Right atrium auricular region (tissue), 2 donors: ENCODE results near the gene KLF16. TPM values are rescaled to one million over a fixed set of nuclear protein-coding genes. Genes with fewer than 3 reads are reported as not detected.
A peak's percentile ranks its signal among the peaks of the same experiment; 100 is the strongest.
"Not testable (repeated sequence)": the region's sequence is repeated elsewhere in the genome, so short reads cannot be mapped to it uniquely, and the experiment has no call there.

Experiments used
- DNase-seq: peaks from one replicate; pipeline ENCODE4 v3.0.0-alpha.2; 2019; ENCODE audit warnings: low spot score
- H3K27ac ChIP-seq, 2 donors: fragments of 200-600 bp; sonication (generic); 1 replicate in 1 of 2; 2 replicates in 1 of 2; pipeline ENCODE4 v1.5.1; 2016 to 2019
- H3K27me3 ChIP-seq, 2 donors: fragments of 200-600 bp; sonication (generic); one replicate each; pipeline versions ENCODE4 v1.5.1 to v1.6.0; 2017 to 2019
- H3K36me3 ChIP-seq: fragments of 200-600 bp; sonication (generic); one replicate; pipeline ENCODE4 v1.5.1; 2016
- H3K4me1 ChIP-seq, 2 donors: fragments of 200-600 bp; sonication (generic); one replicate each; pipeline versions ENCODE4 v1.5.1 to v1.6.0; 2017 to 2019
- H3K4me3 ChIP-seq, 2 donors: fragments of 200-600 bp; sonication (generic); 1 replicate in 1 of 2; 2 replicates in 1 of 2; pipeline ENCODE4 v1.5.1; 2017 to 2019; ENCODE audit warnings: mild to moderate bottlenecking in 1 of 2, moderate library complexity in 1 of 2
- H3K9me3 ChIP-seq, 2 donors: fragments of 200-600 bp; sonication (generic); one replicate each; pipeline ENCODE4 v1.5.1; 2019
- CTCF ChIP-seq, 2 donors: fragments of 200-600 bp; sonication (generic); IDR thresholded peaks; one replicate each; pipeline ENCODE4 v1.5.1; 2019; ENCODE audit warnings: antibody characterized with exemption in 2 of 2
- total RNA-seq, 2 donors: library from RNA; depleted of rRNA; stranded (reverse); fragments of >200 nt; gene quantifications; one replicate each; pipeline ENCODE4 v1.1.0, GENCODE V29; 2016

KLF16 gene
- total RNA-seq, 2 donors from 2014 or later, result 4.4 to 5.6 TPM

- H3K4me3 ChIP-seq, result peak overlapping the region; percentile 92 to 94
Observed at GRCh38 chr19:1882786-1883692, 19.7 kb upstream of the KLF16 start.

DNA sequence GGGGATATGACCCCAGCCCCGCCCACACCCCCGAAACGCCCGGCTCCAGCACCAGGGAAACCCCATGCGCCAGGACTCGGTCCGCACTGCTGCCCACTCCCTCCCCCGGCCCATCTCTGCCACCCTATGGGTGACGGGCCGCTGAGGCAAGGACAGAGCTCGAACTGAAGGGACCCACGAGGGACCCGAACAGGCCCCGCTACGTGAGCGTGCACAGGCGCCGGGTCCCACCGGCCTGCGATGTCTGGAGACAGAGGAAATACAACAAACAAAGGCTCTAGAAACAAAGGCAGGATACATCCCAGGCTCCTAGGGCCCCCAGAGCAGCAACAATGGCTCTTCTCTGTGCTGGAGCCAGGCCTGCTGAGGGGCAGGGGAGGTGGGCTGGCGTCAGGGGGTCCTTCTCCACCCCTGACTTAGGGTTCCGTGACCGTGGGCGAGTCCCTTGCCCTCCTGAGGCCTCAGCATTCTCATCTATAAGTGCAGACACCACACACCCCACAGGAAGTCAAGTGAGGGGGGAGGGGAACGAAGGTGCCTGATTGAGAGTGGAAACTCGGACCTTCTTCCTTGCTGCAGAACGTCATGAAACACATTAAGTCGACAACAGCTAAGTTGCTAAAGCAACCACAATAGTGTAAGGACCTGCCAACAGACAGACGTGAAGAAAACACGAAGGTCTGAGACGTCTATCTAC lies 18.9 kb upstream of the KLF16 start:
- DNase-seq, result no peak
- H3K9me3 ChIP-seq, result no peaks in the 10 kb centered on the region
- H3K27me3 ChIP-seq, result no peaks in the 10 kb centered on the region
- TF ChIP-seq CTCF (IDR thresholded peaks at IDR 0.05), result no peak
- H3K4me3 ChIP-seq, result peak overlapping the region in 1 of 2 donors; percentile 31
- H3K27ac ChIP-seq, result peak overlapping the region; percentile 83 to 90
- H3K4me1 ChIP-seq, result peaks cover 0 to 60% of the 10 kb centered on the region in 2 donors
- H3K36me3 ChIP-seq, result peaks cover 5% of the 10 kb centered on the region

More at GRCh38 chr19:1882786-1883692, 19.7 kb upstream of the KLF16 start:
- Histone ChIP-seq H3K36me3 (peaks cover 5% of the 10 kb centered on the region), H3K27ac (peak overlapping the region; percentile 83 to 90), H3K9me3 (no peaks in the 10 kb centered on the region), H3K27me3 (no peaks in the 10 kb centered on the region), H3K4me1 (peaks cover 0 to 66% of the 10 kb centered on the region in 2 donors)
- no peak for DNase-seq
- TF ChIP-seq CTCF (IDR thresholded peaks at IDR 0.05), result no peak

GRCh38 chr19:1881393-1882088 lies 18.2 kb upstream of the KLF16 start:
- not testable (repeated sequence) for DNase-seq, H3K9me3 ChIP-seq, H3K27me3 ChIP-seq, H3K36me3 ChIP-seq
- H3K4me1 ChIP-seq, result peaks cover 0 to 59% of the 10 kb centered on the region in 2 donors
- peak overlapping the region; percentile 83 to 90 for H3K27ac ChIP-seq
- H3K4me3 ChIP-seq, result peak overlapping the region in 1 of 2 donors; percentile 31

- Histone ChIP-seq H3K4me3 (peak overlapping the region in 1 of 2 donors; percentile 25), H3K36me3 (peaks cover 5% of the 10 kb centered on the region), H3K27me3 (no peaks in the 10 kb centered on the region), H3K4me1 (peaks cover 0 to 62% of the 10 kb centered on the region in 2 donors), H3K27ac (peak overlapping the region; percentile 25 to 42), H3K9me3 (no peaks in the 10 kb centered on the region)
- TF ChIP-seq CTCF (IDR thresholded peaks at IDR 0.05), result no peak
- DNase-seq, result no peak
Observed at GRCh38 chr19:1880611-1881392, 17.4 kb upstream of the KLF16 start.

- not testable (repeated sequence) for H3K27ac ChIP-seq, H3K27me3 ChIP-seq, H3K9me3 ChIP-seq, DNase-seq, H3K36me3 ChIP-seq, H3K4me3 ChIP-seq
- peaks cover 0 to 63% of the 10 kb centered on the region in 2 donors for H3K4me1 ChIP-seq
Observed at GRCh38 chr19:1879982-1880381, 16.6 kb upstream of the KLF16 start.

DNA sequence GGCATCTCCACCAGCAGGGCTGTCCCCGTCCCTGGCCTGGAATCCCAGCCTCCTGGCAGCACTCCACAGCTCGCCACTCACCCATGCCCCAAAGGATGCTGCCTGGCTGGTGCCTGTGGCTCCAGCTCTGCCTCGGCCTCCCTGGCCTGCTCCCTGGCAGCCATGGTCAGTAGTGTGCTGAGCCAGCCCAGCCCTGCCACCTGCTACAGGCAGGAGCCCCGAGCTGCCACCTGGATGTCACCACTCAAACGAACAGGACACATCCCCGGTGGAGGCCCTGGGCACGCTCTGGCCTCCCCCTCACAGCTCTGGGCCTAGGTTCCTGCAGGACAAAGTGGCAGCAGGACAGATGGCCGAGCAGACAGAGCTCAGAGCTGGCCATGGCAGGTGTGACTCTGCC lies 15.2 kb upstream of the KLF16 start:
- H3K4me3 ChIP-seq, DNase-seq, H3K9me3 ChIP-seq, H3K27me3 ChIP-seq, H3K27ac ChIP-seq, H3K36me3 ChIP-seq: not testable (repeated sequence)
- H3K4me1 ChIP-seq, result peaks cover 0 to 64% of the 10 kb centered on the region in 2 donors

DNA sequence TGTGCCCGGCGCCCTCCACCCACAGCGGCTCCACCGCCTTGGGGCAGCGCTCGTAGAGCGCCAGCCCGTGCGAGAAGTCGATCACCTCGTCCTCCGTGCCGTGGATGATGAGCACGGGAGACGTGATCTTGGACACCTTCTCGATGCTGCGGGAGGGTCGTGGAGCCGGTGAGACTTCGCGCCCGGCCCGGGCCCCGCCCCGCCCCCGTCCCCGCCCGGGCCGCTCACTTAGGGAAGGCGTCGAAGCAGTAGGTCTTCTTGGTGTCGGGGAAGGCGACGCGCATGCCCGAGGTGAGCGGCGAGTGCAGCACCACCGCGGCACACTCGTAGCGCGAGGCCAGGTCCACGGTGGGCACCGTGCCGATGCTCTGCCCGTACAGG lies 13.9 kb upstream of the KLF16 start:
- not testable (repeated sequence) for H3K27ac ChIP-seq, H3K4me3 ChIP-seq, H3K27me3 ChIP-seq, H3K9me3 ChIP-seq, DNase-seq, H3K36me3 ChIP-seq
- H3K4me1 ChIP-seq, result peaks cover 0 to 64% of the 10 kb centered on the region in 2 donors

DNA sequence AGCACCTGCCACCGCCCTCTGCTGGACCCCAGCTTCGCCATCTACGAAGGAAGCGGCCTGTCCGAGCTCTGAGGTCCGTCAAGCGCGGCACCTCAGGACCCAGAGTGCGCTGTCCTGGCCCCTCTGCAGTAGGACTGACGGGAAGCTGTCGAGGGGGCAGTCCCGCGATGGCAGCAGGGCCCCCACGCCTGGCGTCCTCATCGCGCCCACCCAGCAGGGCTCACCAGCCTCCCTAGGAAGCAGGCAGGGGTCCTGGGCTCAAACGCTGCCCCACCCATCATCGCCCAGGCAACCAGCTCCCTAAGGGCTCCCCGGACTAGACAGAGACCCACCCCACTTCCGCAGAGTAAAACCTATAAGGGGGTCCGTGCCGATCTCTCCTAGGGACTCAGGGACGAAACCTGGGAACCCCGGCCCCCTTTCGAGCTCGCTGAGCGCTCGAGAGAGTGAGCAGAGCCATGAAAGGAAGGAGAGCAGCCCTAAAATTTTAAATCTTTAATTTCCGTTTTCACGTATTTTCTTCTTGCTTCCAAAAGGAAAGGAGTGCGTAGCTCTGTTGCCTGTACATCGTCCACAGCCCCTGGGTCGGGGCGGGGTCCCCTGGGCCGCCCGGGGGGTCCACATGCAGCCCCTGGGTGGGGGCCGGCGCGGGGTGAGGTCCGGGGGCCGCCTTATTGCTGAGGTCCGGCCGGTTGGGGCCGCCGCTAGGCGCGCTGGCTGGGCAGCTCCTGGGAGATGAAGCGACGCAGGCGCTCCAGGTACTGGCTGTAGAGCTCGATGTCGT lies 13.3 kb upstream of the KLF16 start:
- not testable (repeated sequence) for H3K36me3 ChIP-seq, H3K9me3 ChIP-seq, H3K27me3 ChIP-seq, DNase-seq
- H3K4me3 ChIP-seq, result peak overlapping the region; percentile 80 to 98
- peaks cover 0 to 64% of the 10 kb centered on the region in 2 donors for H3K4me1 ChIP-seq
- H3K27ac ChIP-seq, result peak overlapping the region; percentile 95 to 96
